Left lobe of liver (tissue), 2 donors: ENCODE results near the gene SBNO1. TPM values are rescaled to one million over a fixed set of nuclear protein-coding genes. Genes with fewer than 3 reads are reported as not detected.
"Not testable (repeated sequence)": the region's sequence is repeated elsewhere in the genome, so short reads cannot be mapped to it uniquely, and the experiment has no call there.

Source experiments
- ATAC-seq: fragments of 200-7000 bp; cut with Tn5 transposase; one replicate; pipeline ENCODE4 v1.9.1; 2020; ENCODE audit warnings: mild to moderate bottlenecking, moderate library complexity
- DNase-seq: peaks from one replicate; pipeline ENCODE4 v3.0.0-alpha.2; 2020; ENCODE audit warnings: low spot score
- total RNA-seq: library from RNA; stranded (reverse); gene quantifications from one replicate; pipeline ENCODE4 v1.2.1, GENCODE V29; 2021
- donor health status: DM: no; HTN: no; CAD: no; lungs with moderate emphysema.
- donor health status: DM: no; HTN: yes; CAD: no.

The SBNO1 gene
- total RNA-seq, result 13.8 TPM

DNA sequence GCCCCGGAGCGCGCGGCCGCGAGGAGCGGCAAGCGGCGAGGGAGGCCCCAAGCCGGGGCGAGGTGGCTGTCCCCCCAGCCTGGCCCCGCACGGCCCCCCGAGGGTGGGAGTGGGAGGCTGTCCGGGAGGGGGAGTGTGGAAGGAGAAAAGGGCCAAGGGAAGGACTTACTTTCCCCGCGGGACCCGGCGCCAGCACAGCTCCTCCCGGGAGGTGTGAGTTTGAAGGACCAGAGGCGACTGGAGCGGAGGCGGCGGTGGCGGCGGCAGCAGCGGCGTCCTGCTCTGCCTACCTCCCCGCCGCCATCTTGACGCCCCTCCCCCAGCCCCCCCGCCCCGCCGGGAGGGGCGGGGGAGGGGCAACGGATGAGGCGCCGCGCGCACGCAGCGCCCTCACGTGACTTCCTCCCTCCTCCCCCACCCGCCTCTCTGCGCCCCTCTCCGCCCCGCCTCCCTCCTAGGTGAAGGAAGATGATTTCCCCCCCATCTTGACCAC lies at the start of gene SBNO1:
Gene SBNO1 (minus strand): TSS at position 316 of the 493 bp plus-strand sequence. CDS start 14,406 bp downstream, outside the sequence.
- ATAC-seq (peak; percentile 88), DNase-seq (peak; percentile 91)

DNA sequence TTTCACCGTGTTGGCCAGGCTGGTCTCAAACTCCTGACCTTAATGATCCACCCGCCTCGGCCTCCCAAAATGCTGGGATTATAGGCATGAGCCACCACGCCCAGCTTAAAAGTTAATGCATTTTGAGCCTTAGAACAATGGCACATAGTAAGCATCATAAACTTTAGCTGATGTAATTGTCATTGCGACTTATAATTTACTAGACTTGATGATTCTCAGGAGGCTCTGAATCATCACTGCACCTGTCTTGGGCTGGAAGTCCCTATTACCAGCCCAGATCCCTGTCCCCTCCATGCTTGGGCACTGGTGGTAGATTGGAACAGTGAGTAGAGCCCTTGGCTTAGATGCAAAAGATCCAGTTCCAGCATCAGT lies 45.4 kb upstream of the SBNO1 start:
- DNase-seq (no peak), ATAC-seq (no peak)

DNA sequence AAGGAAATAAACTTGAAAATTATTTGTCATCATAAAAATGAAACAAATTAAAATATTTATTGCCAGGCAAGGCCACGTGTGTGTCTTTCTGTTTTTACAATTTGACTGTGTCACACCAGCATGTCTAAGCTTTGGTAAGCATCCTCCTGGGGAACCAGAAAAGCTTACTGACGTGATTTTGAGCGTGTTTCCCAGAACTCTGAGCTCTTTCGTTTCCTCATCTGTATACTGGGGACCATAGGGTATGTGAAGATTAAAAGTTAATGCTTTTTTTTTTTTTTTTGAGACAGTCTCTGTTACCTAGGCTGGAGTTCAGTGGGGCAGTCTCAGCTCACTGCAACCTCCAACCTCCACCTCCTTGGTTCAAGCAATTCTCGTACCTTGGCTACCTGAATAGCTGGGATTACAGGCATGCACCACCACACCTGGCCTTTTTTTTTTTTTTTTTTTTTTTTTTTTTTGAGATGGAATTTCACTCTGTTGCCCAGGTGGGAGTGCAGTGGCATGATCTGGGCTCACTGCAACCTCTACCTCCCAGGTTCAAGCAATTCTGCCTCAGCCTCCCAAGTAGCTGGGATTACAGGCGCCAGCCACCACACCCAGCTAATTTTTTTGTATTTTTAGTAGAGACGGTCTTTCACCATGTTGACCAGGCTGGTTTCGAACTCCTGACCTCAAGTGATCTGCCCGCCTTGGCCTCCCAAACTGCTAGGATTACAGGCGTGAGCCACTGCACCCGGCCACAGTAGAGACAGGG lies 44.8 kb upstream of the SBNO1 start:
- DNase-seq, result not testable (repeated sequence)
- ATAC-seq, result peak; percentile 17

DNA sequence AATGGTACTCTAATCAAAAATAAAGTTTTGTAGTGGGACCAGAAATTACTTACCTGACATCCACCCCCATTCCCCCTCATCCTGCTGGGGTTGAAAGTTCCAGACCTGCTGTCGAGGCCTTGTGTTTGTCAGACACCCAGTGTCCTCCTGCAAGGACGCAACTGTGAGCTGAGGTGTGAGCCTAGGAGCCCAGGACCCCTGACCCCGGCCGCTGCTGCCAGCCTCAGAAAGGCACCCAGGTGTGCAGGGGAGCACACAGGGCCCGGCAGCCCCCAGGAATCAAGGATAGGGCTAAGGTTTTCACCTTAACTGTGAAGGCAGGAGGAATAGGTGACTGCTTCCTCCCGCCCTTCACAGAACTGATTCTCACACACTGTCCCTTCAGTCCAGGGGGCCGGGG lies 44.0 kb upstream of the SBNO1 start:
- not testable (repeated sequence) for DNase-seq, ATAC-seq

DNA sequence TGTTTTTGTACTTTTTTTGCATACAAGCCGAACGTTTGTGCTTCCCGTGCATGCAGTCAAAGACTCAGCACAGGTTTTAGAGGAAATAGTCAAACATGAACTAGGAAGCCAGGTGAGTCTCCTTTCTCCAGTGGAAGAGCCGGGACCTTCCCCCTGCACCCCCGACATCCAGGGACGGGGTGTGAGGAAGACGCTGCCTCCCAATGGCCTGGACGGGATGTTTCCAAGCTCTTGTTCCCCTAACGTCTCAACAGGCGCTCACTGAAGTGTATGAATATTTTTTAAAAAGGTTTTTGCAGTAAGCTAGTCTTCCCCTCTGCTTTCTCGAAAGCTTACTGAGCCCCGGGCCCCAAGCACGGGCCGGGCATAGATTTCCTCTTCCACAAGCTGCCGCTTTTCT lies 43.3 kb upstream of the SBNO1 start:
- not testable (repeated sequence) for ATAC-seq

DNA sequence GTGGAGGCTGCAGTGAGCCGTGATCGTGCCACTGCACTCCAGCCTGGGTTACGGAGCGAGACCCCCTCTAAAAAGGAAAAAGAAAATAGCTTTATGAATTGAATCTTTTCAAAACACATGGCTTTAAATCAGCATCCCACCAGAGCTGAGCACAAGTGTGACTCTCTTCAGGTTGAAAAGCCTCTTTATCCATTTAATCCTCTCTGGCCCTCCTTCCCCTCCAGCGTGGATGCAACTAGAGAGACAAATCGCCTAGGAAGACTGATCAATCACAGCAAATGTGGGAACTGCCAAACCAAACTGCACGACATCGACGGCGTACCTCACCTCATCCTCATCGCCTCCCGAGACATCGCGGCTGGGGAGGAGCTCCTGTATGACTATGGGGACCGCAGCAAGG lies 42.6 kb upstream of the SBNO1 start:
- ATAC-seq, DNase-seq: not testable (repeated sequence)

More for the DNA sequence above, 43.3 kb upstream of the SBNO1 start:
- not testable (repeated sequence) for DNase-seq

DNA sequence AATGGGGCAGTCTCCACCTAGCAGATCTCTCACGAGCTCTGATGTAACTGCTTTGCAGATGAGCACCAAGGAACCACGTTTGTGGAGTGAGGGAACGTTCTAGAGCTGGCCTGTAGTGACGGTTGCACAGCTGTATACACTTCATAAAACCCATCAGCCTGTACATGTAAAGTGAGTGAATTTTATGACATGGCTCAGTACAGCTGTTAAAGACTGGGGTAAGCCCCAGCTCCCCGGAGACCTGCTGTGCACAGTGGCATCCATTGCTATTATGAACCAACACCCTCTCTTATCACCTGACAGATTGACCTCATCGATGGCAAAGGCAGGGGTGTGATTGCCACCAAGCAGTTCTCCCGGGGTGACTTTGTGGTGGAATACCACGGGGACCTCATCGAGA lies 39.9 kb upstream of the SBNO1 start:
- no peak for DNase-seq

DNA sequence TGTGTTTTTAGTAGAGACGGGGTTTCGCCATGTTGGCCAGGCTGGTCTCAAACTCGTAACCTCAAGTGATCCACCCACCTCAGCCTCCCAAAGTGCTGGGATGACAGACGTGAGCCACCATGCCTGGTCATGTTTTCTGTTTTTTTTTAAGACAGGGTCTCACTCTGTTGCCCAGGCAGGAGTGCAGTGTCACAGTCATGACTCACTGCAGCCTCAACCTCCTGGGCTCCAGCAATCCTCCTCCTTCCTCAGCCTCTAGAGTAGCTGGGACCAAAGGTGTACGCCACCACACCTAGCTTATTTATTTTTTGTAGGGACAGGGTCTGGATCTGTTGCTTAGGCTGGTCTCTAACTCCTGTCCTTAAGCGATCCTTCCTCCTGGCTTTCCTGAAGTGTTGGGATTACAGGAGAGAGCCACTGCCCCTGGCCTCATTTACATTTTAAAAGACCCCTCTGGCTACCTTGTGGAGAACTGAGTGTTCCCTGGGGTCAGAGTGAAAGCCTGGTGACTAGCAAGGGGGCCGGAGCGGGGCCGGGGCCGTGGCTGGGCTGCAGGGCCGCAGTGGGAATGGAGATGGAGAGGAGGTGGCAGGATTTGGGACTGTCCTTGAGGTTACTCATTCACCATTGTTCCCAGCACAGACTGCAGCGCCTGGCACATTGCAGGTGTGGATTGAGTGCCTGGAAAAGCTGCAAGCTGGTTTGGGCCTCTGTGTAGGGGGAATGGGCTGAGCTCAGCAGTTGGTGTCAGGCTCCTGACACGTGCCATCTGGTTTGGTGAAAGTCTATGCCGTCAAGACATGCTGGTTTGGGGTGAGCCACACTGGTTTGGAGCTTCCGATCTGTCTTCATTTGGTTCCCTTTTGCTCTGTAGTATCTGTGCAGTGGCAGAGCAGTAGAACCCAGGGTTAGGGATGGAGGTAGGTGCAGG lies 37.4 kb upstream of the SBNO1 start:
- ATAC-seq (no peak), DNase-seq (no peak)

More for the DNA sequence above, 39.9 kb upstream of the SBNO1 start:
- ATAC-seq, result no peak

DNA sequence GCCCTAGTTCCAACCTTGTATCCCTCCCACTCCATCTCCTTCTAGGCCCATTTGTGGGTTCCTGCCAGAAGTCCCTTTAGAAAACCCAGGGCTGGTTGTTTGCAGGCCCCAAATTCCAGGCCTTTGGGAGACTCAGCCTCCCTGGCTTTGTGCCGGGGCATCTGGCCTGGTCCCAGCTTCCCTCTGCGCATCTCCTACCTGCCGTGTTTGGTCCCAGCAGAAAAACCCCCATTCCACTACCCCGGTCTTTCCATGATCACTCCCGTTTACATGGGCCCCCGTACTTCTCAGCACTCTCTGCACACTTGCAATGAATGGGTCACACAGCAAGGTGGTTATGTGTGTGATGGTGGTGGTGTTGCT lies 34.6 kb upstream of the SBNO1 start:
- DNase-seq, result no peak
- ATAC-seq, result no peak

DNA sequence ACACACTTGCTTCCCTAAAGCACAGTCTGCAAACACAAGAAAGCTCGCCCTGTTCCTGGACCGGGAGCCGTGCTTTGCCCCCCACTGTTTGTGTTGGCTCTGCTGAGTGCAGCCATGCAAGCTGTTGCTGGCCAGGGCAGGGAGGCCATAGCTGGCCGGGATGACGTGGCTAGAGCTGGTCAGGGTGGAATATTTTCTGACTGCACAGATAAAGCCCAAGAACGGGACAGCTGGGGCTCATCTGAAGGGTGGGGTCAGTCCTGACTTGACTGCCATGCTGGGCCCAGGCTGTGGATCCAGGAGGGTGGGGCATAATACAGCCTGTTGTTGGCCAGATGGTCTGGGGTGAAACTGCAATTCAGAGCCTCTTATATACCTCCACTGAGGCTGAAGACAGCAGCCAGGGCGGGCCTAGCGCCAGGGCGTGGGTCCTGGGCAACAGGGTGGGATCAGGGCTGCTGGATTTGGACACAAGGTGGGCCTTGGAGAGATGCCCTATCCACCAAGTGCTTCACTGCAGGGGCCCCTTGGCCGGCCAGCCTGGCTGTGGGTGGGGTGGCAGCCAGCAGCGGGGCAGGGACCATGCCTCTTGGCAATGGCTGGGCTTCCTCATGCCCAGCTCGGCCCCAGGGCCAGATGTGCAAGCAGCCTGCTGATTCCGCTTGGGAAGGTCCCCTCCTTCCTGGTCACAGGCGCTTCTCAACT lies 34.1 kb upstream of the SBNO1 start:
- ATAC-seq (peak; percentile 96), DNase-seq (peak; percentile 77)

DNA sequence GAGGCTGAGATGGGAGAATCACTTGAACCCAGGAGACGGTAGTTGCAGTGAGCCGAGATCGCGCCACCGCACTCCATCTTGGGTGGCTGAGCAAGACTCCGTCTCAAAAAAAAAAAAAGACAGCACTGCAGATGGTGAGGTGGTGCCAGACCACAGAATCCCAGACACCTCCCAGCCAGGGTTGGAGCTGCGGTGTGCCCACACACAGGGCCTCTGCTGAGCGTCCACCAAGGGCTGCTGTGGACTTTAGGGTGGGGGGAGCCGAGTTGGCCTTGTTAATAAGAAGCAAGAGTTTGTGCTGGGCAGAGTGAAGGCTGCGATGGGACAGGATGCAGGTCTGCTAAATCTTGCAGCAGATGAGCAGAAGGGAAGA lies 33.5 kb upstream of the SBNO1 start:
- no peak for DNase-seq
- peak; percentile 22 for ATAC-seq

DNA sequence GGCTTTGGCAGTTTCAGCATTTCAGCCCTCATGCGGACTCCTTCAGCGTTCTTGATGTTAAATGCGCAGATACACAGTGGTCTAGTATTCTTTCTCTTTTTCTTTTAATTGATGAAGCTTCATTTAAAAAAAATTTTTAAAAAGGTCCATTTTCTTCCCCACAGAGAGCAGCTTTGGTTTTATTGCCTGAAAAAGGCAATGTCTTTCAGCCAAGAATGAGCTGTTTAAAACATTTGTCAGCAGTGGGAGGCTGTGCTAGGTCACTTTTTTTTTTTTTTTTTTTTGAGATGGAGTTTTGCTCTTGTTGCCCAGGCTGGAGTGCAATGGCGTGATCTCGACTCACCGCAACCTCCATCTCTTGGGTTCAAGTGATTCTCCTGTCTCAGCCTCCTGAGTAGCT lies 32.8 kb upstream of the SBNO1 start:
- ATAC-seq (no peak), DNase-seq (no peak)

DNA sequence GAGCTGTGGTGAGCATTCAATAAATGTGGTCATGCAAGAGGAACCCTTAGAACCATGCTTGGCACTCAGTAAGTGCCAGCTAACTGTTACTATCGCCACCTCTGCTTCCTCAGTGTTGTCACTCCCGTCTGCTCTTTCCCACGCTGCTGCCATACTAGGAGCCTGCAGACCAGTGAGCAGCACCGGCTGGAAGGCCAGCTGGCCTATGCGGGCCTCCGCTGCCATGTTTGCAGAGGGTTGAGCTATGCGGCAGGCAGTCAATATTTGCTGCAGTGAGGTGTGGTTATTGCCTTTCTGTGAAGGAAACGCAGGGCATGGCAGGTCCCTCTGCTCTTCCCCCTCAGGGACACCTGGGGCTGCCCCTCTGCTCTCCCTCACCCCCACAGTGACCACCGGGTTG lies 32.3 kb upstream of the SBNO1 start:
- DNase-seq, result no peak
- no peak for ATAC-seq

DNA sequence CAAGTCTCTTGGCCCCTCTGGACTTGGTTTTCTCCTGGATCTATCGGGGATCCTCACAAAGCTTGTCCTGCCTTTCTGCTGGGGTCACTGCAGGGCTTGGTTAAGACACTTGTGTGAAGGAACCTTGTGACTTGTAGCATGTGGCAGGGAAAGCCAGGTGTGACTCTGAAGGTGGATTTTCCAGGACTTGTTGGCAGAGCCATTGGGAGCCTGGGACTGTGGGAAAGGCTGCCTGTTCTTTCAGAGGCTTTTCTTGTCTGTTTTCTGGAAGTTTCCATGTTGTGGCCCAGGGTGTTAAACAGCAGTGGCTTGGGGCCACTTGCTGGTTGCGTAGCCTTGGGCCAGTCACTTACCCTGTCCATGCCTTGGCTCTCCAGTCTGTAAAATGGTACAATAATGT lies 31.9 kb upstream of the SBNO1 start:
- DNase-seq (no peak), ATAC-seq (no peak)

DNA sequence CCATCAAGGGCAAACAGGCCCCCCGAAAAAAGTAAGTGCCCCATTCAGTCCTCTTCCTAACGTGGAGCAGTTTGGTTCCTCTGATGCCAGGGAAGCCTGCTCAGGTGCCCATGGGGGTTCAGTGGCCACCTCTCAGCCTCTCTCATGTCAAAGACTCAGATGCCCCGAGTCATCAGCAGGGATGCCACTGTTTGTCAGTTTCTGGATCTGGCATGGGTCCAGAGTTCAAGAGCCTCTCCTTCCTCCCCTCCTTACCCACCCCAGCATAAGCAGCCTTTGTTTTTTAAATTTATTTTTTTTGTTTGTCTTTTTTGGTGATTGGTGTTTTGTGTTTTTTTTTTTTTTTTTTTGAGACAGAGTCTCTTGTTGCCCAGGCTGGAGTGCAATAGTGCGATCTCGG lies 30.6 kb upstream of the SBNO1 start:
- ATAC-seq (no peak), DNase-seq (no peak)

DNA sequence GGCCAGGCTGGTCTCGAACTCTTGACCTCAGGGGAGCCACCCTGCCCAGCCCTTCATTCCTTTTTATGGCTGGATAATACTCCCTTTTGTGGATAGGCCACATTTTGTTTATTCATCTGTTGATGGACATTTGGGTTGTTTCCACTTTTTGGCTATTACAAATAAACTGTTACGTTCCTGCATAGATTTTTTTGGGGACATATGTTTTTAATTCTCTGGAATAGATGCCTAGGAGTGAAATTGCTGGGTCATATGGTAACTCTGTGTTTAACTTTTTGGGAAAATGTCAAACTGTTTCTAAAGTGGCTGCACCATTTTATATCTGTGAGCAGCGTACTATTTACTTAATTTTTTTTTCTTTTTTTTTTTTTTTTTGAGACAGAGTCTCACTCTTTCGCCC lies 29.1 kb upstream of the SBNO1 start:
- ATAC-seq (no peak), DNase-seq (no peak)

DNA sequence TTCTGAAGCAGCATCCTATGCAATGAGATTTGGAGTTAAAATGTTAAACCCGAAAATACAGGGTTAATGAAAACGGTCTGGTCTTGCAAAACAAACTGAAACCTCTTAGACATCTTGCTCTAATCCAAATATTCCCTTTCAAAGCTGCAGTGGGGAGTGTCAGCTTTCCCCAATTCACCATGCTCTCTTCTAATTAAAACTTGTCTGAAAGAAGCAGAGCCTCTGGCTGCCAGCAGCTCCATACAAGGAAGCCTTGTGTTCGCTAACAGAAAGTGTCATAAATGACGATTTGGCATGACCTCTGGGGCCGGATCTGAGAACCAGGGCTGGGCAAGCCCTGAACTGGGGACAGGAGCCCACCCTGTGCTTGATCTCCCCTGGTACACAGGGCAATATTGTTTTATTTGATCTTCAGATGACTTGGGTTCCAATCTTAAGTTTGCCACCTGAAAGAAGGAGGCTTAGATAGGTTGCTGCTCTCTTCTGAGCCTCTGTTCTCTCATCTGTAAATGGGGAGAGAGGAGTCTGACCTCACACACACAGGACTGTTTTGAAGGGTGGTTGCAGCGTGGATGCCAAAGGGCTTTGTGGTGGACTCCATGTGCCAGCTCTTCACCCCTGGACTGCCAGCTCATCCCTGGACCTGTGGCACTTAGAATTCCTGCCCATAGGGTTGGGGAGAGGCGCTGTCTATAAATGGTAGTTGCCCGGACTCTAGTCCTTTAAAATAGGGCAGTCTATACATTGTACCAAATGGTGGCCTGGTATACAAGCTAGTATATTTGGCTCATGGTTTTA lies 27.1 kb upstream of the SBNO1 start:
- ATAC-seq, result no peak
- no peak for DNase-seq

DNA sequence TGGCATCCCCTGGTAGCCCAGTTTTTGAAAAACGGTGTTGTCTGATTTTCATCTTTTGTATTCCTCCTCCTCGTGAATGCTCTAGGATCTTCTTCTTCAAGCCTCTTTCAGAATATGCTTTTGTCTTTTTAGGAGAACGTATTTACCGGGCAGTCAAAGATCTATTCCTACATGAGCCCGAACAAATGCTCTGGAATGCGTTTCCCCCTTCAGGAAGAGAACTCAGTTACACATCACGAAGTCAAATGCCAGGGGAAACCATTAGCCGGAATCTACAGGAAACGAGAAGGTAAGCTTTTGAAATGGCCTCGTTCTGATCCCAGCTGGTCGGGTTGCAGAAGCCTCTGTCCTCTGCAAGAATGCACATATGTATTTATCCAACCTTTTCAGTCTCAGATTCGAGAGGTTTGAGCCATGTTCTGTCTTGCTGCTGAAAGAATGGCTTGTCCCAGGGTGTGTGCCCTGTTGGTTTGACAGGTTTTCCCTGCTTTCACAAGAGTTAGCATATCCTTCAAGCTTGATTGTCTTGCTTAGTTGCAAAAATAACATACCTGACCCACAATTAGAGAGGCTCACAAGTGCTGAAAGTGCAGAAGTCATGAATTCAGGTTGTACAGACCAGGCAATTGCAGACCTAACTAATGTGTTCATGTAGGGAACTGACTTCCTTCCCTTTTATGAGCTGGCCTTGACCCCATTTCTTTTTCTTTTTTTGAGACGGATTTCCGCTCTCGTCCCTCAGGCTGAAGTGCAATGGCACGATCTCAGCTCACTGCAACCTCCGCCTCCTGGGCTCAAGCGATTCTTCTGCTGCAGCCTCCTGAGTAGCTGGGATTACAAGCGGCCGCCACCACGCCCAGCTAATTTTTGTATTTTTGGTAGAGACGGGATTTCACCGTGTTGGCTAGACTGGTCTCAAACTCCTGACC lies 26.1 kb upstream of the SBNO1 start:
- DNase-seq (no peak), ATAC-seq (no peak)
